Left lung (tissue), 10 donors: ENCODE results near the gene CABLES1. TPM values are rescaled to one million over a fixed set of nuclear protein-coding genes. Genes with fewer than 3 reads are reported as not detected.
A peak's percentile ranks its signal among the peaks of the same experiment; 100 is the strongest.

Experiments
- ATAC-seq: fragments of 200-7000 bp; cut with Tn5 transposase; one replicate; pipeline ENCODE4 v1.9.1; 2020; ENCODE audit warnings: moderate library complexity
- DNase-seq, 4 donors: peaks; one replicate each; pipeline ENCODE4 v3.0.0-alpha.2; 2013 to 2020
- H3K27ac ChIP-seq, 2 donors: fragments of 200-600 bp; sonication (generic) in 1 of 2; one replicate each; pipeline versions ENCODE4 v1.5.0 to v1.8.0; 2020 to 2021
- H3K27me3 ChIP-seq, 2 donors: fragments of 200-600 bp; sonication (generic) in 1 of 2; one replicate each; pipeline versions ENCODE4 v1.5.0 to v1.8.0; 2020 to 2021
- H3K36me3 ChIP-seq, 2 donors: fragments of 200-600 bp; sonication (generic) in 1 of 2; one replicate each; pipeline versions ENCODE4 v1.5.0 to v1.8.0; 2020 to 2021
- H3K4me1 ChIP-seq, 2 donors: fragments of 200-600 bp; one replicate each; pipeline ENCODE4 v1.8.0; 2021
- H3K4me3 ChIP-seq, 2 donors: fragments of 200-600 bp; sonication (generic) in 1 of 2; one replicate each; pipeline versions ENCODE4 v1.5.0 to v1.8.0; 2020 to 2021; ENCODE audit warnings: mild to moderate bottlenecking in 1 of 2
- H3K9me3 ChIP-seq, 2 donors: fragments of 200-600 bp; sonication (generic) in 1 of 2; one replicate each; pipeline versions ENCODE4 v1.5.0 to v1.8.0; 2020 to 2021
- intact Hi-C, 2 donors: fragments of 100-400 bp; cut with DNase I; formaldehyde crosslinking; loops; one replicate each; pipeline versions ENCODE4 v1.11.2 to v1.14.2; 2022
- polyA plus RNA-seq, 6 donors: library from polyadenylated mRNA; unstranded; fragments of 120-200 nt; gene quantifications; one replicate each; pipeline ENCODE4 v1.2.1, GENCODE V29; 2013; ENCODE audit not compliant: insufficient read length in 6 of 6
- total RNA-seq, 2 donors: library from RNA; stranded (reverse); fragmentation: NEBNext Ultra II Directional; extraction: Animal tissue kit (Norgen Biotek cat#: 25700); gene quantifications; one replicate each; pipeline ENCODE4 v1.2.1, GENCODE V29; 2021
- TF ChIP-seq, protein P1 (sequence below), 2 donors: fragments of 200-600 bp; sonication (generic) in 1 of 2; IDR thresholded peaks; one replicate each; pipeline versions ENCODE4 v1.5.0 to v1.8.0; 2021; ENCODE audit warnings: antibody characterized with exemption in 2 of 2
- donor health status: DM: no; HTN: yes; CAD: no.
- donor health status: DM: no; HTN: no; CAD: no.

The CABLES1 gene
- total and polyA plus RNA-seq, 8 donors, result 21.9 to 84.5 (median 71.6) TPM

DNA sequence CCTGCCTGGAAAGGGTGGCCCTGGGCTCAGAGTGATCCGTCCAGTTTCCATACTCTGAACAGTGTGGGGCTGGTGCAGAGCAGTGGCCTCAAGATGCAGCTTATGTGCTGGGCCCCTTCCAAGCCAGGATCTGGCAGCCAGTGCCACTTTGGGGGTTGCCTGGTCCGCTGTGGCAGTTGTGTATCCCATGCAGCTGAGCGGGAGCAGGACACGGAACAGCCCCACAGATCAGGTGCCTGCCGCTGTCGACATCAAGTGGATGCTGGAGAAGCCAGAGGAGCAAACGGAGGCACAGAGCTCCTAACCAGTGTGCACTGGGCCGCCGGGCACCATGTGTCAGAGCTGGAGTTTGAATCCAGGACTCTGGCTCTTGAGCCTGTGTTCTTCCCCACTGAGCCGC lies 112.0 kb downstream of the CABLES1 start:
- Histone ChIP-seq H3K27me3 (no peaks in the 10 kb centered on the region), H3K36me3 (peaks cover 0 to 5% of the 10 kb centered on the region in 2 donors), H3K4me3 (no peak overlapping the region), H3K4me1 (peaks cover 7 to 33% of the 10 kb centered on the region in 2 donors), H3K9me3 (no peaks in the 10 kb centered on the region), H3K27ac (no peak overlapping the region)
- no peak for DNase-seq
- TF ChIP-seq, protein P1, sequence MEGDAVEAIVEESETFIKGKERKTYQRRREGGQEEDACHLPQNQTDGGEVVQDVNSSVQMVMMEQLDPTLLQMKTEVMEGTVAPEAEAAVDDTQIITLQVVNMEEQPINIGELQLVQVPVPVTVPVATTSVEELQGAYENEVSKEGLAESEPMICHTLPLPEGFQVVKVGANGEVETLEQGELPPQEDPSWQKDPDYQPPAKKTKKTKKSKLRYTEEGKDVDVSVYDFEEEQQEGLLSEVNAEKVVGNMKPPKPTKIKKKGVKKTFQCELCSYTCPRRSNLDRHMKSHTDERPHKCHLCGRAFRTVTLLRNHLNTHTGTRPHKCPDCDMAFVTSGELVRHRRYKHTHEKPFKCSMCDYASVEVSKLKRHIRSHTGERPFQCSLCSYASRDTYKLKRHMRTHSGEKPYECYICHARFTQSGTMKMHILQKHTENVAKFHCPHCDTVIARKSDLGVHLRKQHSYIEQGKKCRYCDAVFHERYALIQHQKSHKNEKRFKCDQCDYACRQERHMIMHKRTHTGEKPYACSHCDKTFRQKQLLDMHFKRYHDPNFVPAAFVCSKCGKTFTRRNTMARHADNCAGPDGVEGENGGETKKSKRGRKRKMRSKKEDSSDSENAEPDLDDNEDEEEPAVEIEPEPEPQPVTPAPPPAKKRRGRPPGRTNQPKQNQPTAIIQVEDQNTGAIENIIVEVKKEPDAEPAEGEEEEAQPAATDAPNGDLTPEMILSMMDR (IDR thresholded peaks at IDR 0.05), result no peak
- no peak for ATAC-seq
- intact Hi-C loops, result no loop called here

DNA sequence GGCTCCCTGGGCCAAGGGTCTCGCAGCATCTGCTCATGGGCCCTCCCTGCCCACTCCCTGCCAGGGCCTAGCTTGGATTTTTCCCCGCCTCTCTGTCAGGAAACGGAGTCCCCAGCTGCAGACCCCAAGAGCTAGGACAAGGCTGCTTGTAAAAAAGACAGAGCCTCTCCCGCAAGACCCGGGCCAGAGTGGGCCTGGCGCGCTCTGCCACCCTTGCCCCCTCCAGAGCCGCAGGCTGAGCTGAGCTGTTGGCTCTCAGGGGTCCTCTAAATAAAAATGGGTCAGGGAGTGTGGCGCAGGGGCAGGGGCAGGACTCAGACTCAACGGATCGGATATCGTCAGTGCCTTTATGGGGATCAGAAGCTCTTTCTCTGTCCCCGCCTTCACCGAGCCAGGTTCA lies 112.6 kb downstream of the CABLES1 start:
- ATAC-seq, result no peak
- no peak for DNase-seq
- Histone ChIP-seq H3K36me3 (peaks cover 0 to 5% of the 10 kb centered on the region in 2 donors), H3K4me1 (peaks cover 7 to 29% of the 10 kb centered on the region in 2 donors), H3K27ac (no peak overlapping the region), H3K27me3 (no peaks in the 10 kb centered on the region), H3K4me3 (no peak overlapping the region), H3K9me3 (no peaks in the 10 kb centered on the region)
- intact Hi-C loops, result no loop called here
- TF ChIP-seq, protein P1 (IDR thresholded peaks at IDR 0.05), result no peak

DNA sequence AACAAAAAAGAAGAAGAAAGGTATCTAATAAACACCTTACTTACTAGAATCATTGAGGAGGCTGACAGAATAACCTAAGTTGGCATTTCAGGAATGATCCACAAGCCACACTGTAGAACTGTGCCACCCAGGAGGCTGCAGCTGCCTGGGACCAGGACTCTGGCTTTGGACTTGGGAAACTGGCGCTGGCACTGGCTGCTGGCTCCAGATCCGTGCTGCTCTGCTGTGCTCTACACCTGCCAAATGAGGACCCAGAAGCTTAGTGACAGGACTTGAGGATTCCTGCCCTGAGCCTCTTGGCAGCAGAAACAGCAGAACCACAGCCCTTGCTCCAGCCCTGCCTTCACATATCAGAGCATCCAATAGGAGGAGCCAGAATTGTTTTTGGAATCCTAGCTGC lies 113.5 kb downstream of the CABLES1 start:
- TF ChIP-seq, protein P1 (IDR thresholded peaks at IDR 0.05), result no peak
- H3K27me3 ChIP-seq, result no peaks in the 10 kb centered on the region
- no peaks in the 10 kb centered on the region for H3K9me3 ChIP-seq
- peaks cover 7 to 20% of the 10 kb centered on the region in 2 donors for H3K4me1 ChIP-seq
- DNase-seq (no peak), ATAC-seq (no peak)
- H3K27ac ChIP-seq, result no peak overlapping the region
- no peak overlapping the region for H3K4me3 ChIP-seq
- intact Hi-C loops, result no loop called here
- peaks cover 0 to 7% of the 10 kb centered on the region in 2 donors for H3K36me3 ChIP-seq

DNA sequence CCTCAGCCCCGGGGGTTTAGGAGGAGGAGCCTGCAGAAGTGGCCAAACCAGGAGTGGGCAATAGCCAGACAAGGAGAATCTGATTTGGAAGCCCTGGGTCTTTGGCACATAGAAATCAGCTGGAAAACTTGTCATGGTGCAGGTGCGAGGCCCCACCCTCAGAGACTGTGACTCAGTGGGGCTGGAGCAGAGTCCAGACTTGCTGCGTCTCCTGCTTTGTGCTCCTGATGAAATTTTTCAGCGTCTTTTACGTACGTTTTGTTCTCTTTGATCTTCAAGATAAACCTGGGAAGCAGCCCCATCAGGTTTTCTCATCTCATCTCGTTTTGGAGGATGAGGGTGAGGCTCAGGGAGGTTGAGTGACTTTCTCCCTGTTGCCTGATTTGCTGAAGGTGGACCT lies 114.1 kb downstream of the CABLES1 start:
- no peak overlapping the region for H3K4me3 ChIP-seq
- no peaks in the 10 kb centered on the region for H3K27me3 ChIP-seq
- no peaks in the 10 kb centered on the region for H3K9me3 ChIP-seq
- no peak for ATAC-seq
- H3K36me3 ChIP-seq, result peaks cover 0 to 10% of the 10 kb centered on the region in 2 donors
- H3K4me1 ChIP-seq, result peaks cover 7 to 18% of the 10 kb centered on the region in 2 donors
- no peak for DNase-seq
- intact Hi-C loops, result no loop called here
- TF ChIP-seq, protein P1 (IDR thresholded peaks at IDR 0.05), result no peak
- H3K27ac ChIP-seq, result no peak overlapping the region

DNA sequence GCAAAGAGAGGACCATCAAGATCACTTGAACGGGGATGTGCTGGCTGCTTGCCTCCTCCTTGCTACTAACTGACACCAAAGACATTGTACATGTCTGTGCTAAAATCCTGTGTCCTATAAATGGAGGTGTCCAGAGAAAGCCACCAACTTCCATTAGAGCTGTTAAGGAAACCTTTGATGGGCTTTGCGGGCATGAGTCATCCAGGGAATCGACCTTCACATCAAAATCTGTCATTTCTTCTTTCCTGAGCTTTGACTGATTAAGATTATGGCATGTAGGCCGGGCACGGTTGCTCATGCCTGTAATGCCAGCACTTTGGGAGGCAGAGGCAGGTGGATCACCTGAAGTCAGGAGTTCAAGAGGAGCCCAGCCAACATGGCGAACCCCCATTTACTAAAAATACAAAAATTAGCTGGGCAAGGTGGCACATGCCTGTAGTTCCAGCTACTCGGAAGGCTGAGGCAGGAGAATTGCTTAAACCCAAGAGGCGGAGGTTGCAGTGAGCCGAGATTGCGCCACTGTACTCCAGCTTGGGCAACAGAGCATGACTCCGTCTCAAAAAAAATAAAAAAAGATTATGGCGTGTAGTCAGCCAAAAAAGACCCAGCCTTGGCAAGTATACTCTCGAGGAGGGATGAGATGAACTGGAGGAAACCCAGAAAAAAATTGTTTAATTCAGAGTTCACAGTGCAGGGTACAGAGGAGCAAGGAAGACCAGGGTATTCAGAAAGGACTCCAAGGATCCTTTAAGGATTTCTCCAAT lies 115.8 kb downstream of the CABLES1 start:
- Histone ChIP-seq H3K4me1 (peaks cover 7 to 18% of the 10 kb centered on the region in 2 donors), H3K4me3 (no peak overlapping the region), H3K27me3 (no peaks in the 10 kb centered on the region), H3K9me3 (no peaks in the 10 kb centered on the region), H3K36me3 (peaks cover 0 to 14% of the 10 kb centered on the region in 2 donors), H3K27ac (peak overlapping the region; percentile 50 to 76)
- TF ChIP-seq, protein P1 (IDR thresholded peaks at IDR 0.05), result no peak
- ATAC-seq, result peak; percentile 59
- DNase-seq, result peak in 3 of 4 donors; percentile 65 to 82 (median 68)
- intact Hi-C loops, result no loop called here
